Neural crest cell (in vitro differentiated cells): Measurements from ENCODE around the gene ZCCHC2. TPM values are rescaled to one million over a fixed set of nuclear protein-coding genes. Genes with fewer than 3 reads are reported as not detected.
A peak's percentile ranks its signal among the peaks of the same experiment; 100 is the strongest.

Source experiments
- DNase-seq: peaks from one replicate; pipeline ENCODE4 v3.0.0; 2021; ENCODE audit warnings: low read depth, mixed read lengths, low spot score
- H3K27ac Mint-ChIP-seq: one replicate; pipeline ENCODE4 v1.8.0; 2021; ENCODE audit warnings: mild to moderate bottlenecking, mixed read lengths; ENCODE audit not compliant: unreplicated experiment
- H3K27me3 Mint-ChIP-seq: 2 replicates; pipeline ENCODE4 v1.8.0; 2021; ENCODE audit warnings: low read depth, mild to moderate bottlenecking, mixed read lengths
- H3K36me3 Mint-ChIP-seq: 2 replicates; pipeline ENCODE4 v1.8.0; 2021; ENCODE audit warnings: low read depth, mild to moderate bottlenecking, mixed read lengths
- H3K4me1 Mint-ChIP-seq: 2 replicates; pipeline ENCODE4 v1.8.0; 2021; ENCODE audit warnings: mixed read lengths
- H3K4me3 Mint-ChIP-seq: one replicate; pipeline ENCODE4 v1.8.0; 2021; ENCODE audit warnings: mild to moderate bottlenecking, mixed read lengths
- H3K9me3 Mint-ChIP-seq: 2 replicates; pipeline ENCODE4 v1.8.0; 2021; ENCODE audit warnings: mixed read lengths
- CTCF ChIP-seq: fragments of 200-600 bp; sonication (generic); conservative IDR thresholded peaks from 2 replicates; pipeline ENCODE4 v1.5.0; 2021; ENCODE audit warnings: antibody characterized with exemption, mild to moderate bottlenecking
- total RNA-seq: library from RNA; stranded (reverse); gene quantifications from 2 replicates; pipeline ENCODE4 v1.2.1, GENCODE V29; 2021

The ZCCHC2 gene
- total RNA-seq, 1 donor from 2014 or later, result 14.7 TPM

DNA sequence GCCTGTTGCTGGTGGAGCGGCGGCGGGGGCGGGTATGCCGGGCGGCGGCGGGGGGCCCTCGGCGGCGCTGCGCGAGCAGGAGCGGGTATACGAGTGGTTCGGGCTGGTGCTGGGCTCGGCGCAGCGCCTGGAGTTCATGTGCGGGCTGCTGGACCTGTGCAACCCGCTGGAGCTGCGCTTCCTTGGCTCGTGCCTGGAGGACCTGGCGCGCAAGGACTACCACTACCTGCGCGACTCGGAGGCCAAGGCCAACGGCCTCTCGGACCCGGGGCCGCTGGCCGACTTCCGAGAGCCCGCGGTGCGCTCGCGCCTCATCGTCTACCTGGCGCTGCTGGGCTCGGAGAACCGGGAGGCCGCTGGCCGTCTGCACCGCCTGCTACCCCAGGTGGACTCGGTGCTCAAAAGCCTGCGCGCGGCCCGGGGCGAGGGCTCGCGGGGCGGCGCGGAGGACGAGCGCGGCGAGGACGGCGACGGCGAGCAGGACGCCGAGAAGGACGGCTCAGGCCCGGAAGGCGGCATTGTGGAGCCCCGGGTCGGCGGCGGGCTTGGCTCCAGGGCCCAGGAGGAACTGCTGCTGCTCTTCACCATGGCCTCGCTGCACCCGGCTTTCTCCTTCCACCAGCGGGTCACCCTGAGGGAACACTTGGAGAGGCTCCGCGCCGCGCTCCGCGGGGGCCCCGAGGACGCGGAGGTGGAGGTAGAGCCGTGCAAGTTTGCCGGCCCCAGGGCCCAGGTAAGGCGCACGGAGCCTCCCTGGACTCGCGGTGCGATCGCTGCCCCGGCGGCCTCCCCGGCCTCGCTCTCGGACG is 1.0 kb downstream of the ZCCHC2 start:
- Mint-ChIP-seq H3K4me1 (peaks cover 35% of the 10 kb centered on the region), H3K27ac (no peak overlapping the region), H3K27me3 (peaks cover 43% of the 10 kb centered on the region), H3K9me3 (no peaks in the 10 kb centered on the region), H3K4me3 (peak overlapping the region; percentile 89), H3K36me3 (no peaks in the 10 kb centered on the region)
- TF ChIP-seq CTCF, result no peak
- peak; percentile 37 for DNase-seq

DNA sequence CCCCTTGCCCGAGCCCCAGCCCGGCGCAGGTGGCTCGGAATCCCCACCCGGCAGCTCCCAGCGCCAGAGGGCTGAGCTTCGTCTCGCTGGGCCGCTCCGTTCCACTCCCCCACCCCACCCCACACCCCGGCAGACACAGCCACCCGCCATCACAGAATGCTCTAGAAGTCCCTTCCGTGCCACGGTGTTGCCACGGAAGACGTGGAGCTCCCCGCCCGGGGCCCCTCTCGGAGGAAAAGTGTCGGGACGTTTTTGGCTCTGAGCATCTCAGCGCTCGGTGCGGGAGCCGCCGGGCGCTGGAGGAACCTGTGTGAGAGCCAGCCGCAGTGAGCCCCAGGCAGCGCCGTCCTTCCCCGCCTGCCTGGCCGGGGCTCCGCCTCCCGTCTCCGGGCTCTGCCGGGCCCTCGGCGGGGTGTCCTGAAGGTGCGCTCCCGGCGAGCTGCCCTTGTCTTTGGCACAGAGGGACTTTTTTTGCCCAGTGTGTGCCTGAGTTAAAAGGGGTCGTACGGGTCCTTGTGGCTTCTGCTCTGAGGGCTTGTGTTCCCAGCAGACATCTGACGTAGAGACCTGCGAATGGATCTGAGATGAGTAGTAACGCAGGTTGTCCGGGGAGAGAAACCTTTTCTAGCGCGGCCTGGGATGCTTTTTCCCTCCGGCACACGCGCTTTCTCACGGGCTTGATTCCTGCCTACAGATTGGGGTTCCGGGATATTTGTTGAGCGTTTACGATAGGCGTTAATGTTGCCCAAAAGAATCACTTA is 1.8 kb downstream of the ZCCHC2 start:
- no peaks in the 10 kb centered on the region for H3K36me3 Mint-ChIP-seq
- H3K9me3 Mint-ChIP-seq, result no peaks in the 10 kb centered on the region
- no peak for TF ChIP-seq CTCF
- H3K27ac Mint-ChIP-seq, result no peak overlapping the region
- H3K27me3 Mint-ChIP-seq, result peaks cover 40% of the 10 kb centered on the region
- H3K4me3 Mint-ChIP-seq, result peak overlapping the region; percentile 89
- H3K4me1 Mint-ChIP-seq, result peaks cover 35% of the 10 kb centered on the region
- DNase-seq, result peak; percentile 40

GRCh38 chr18:62525608-62526007 is 2.8 kb downstream of the ZCCHC2 start:
- peaks cover 42% of the 10 kb centered on the region for H3K4me1 Mint-ChIP-seq
- no peak for DNase-seq
- H3K36me3 Mint-ChIP-seq, result no peaks in the 10 kb centered on the region
- peaks cover 30% of the 10 kb centered on the region for H3K27me3 Mint-ChIP-seq
- H3K4me3 Mint-ChIP-seq, result peak overlapping the region; percentile 89
- H3K27ac Mint-ChIP-seq, result no peak overlapping the region
- TF ChIP-seq CTCF, result no peak
- H3K9me3 Mint-ChIP-seq, result no peaks in the 10 kb centered on the region

- TF ChIP-seq CTCF, result no peak
- DNase-seq, result peak; percentile 69
- Mint-ChIP-seq H3K36me3 (no peaks in the 10 kb centered on the region), H3K4me1 (peaks cover 47% of the 10 kb centered on the region), H3K9me3 (no peaks in the 10 kb centered on the region), H3K27me3 (peaks cover 22% of the 10 kb centered on the region), H3K27ac (no peak overlapping the region), H3K4me3 (peak overlapping the region; percentile 89)
Measured at GRCh38 chr18:62526098-62527025, 3.5 kb downstream of the ZCCHC2 start.

GRCh38 chr18:62529597-62529996 is 6.8 kb downstream of the ZCCHC2 start:
- Mint-ChIP-seq H3K36me3 (no peaks in the 10 kb centered on the region), H3K4me1 (peaks cover 54% of the 10 kb centered on the region), H3K9me3 (no peaks in the 10 kb centered on the region), H3K4me3 (no peak overlapping the region), H3K27me3 (peaks cover 15% of the 10 kb centered on the region), H3K27ac (no peak overlapping the region)
- DNase-seq, result no peak
- TF ChIP-seq CTCF, result no peak
